ENCODE data around the gene SLC22A2. TPM values are rescaled to one million over a fixed set of nuclear protein-coding genes. Genes with fewer than 3 reads are reported as not detected.
"Not testable (repeated sequence)": the region's sequence is repeated elsewhere in the genome, so short reads cannot be mapped to it uniquely, and the experiment has no call there.

Gene SLC22A2
- not detected for total RNA-seq
- total RNA-seq (2013) = not detected

- Mint-ChIP-seq H3K27me3 (ENCODE audit: low read depth in 2 of 2) (peaks cover 17 to 45% of the 10 kb centered on the region in 2 donors), H3K9me3 (no peaks in the 10 kb centered on the region), H3K27ac (no peak within 1 kb of the TSS), H3K4me3 (no peak within 1 kb of the TSS), H3K4me1 (peaks cover 0 to 6% of the 10 kb centered on the region in 2 donors), H3K36me3 (no peaks in the 10 kb centered on the region)
- intact Hi-C loops (cut with micrococcal nuclease) = no loop called here
- no peaks in the 10 kb centered on the region for H3K9me3 ChIP-seq (ENCODE audit: control insufficient read depth, insufficient read depth, low read length)
- no peaks in the 10 kb centered on the region for H3K36me3 ChIP-seq (ENCODE audit: control insufficient read depth, insufficient read depth, low read length)
- 89% methylated on average over 43 of the region's 43 CpGs for WGBS (ENCODE audit: insufficient coverage)
- no peak within 1 kb of the TSS for H3K27ac ChIP-seq (ENCODE audit: low read length)
- no peaks in the 10 kb centered on the region for H3K27me3 ChIP-seq (ENCODE audit: control insufficient read depth, insufficient read depth, low read length)
- no peak within 1 kb of the TSS for H3K4me3 ChIP-seq (ENCODE audit: low read length)
- TF ChIP-seq CTCF (IDR thresholded peaks at IDR 0.05) = no peak
- ATAC-seq (no peak), DNase-seq (no peak)
- no peaks in the 10 kb centered on the region for H3K4me1 ChIP-seq (ENCODE audit: control insufficient read depth, insufficient read depth, low read length)
These were observed at the start of gene SLC22A2 for GRCh38 chr6:160258346-160259142. Gene SLC22A2, minus strand, starts transcription at chr6:160258821. Its CDS starts 64 bp downstream, at chr6:160258757.

- Histone ChIP-seq H3K4me1 (ENCODE audit: control insufficient read depth, insufficient read depth, low read length) (no peaks in the 10 kb centered on the region), H3K27ac (ENCODE audit: low read length) (no peak overlapping the region), H3K36me3 (ENCODE audit: control insufficient read depth, insufficient read depth, low read length) (no peaks in the 10 kb centered on the region), H3K4me3 (ENCODE audit: low read length) (no peak overlapping the region), H3K27me3 (ENCODE audit: control insufficient read depth, insufficient read depth, low read length) (no peaks in the 10 kb centered on the region), H3K9me3 (ENCODE audit: control insufficient read depth, insufficient read depth, low read length) (no peaks in the 10 kb centered on the region)
- intact Hi-C loops (cut with micrococcal nuclease) = no loop called here
- Mint-ChIP-seq H3K27me3 (ENCODE audit: low read depth in 2 of 2) (peaks cover 15 to 16% of the 10 kb centered on the region in 2 donors), H3K27ac (no peak overlapping the region), H3K36me3 (peaks cover 12% of the 10 kb centered on the region), H3K9me3 (peaks cover 3 to 4% of the 10 kb centered on the region in 2 donors), H3K4me3 (no peak overlapping the region), H3K4me1 (no peaks in the 10 kb centered on the region)
- DNase-seq = no peak
- TF ChIP-seq CTCF (IDR thresholded peaks at IDR 0.05) = no peak
- WGBS (ENCODE audit: insufficient coverage) = 62% methylated on average over 7 of the region's 7 CpGs
- ATAC-seq = no peak
These were observed 47.5 kb upstream of the SLC22A2 start for GRCh38 chr6:160305926-160306713.

DNA sequence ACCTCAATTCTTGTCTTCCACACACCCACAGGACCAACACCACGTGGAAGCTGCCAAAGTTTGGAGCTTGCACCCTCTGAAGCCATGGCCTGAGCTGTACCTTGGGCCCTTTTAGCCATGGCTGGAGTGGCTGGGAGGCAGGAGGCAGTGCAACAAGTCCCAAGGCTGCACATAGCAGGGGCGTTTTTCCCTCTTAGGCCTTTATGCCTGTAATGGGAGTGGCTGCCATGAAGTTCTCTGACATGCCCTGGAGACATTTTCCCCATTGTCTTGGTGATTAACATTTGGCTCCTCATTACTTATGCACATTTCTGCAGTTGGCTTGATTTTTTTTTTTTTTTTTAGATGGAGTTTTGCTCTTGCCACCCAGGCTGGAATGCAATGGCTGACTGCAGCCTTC lies 45.2 kb upstream of the SLC22A2 start:
- DNase-seq (no peak), ATAC-seq (no peak)
- H3K27me3 ChIP-seq (ENCODE audit: control insufficient read depth, insufficient read depth, low read length) = no peaks in the 10 kb centered on the region
- 39% methylated on average over 2 of the region's 2 CpGs for WGBS (ENCODE audit: insufficient coverage)
- Mint-ChIP-seq H3K36me3 (no peaks in the 10 kb centered on the region), H3K4me1 (peaks cover 0 to 7% of the 10 kb centered on the region in 2 donors), H3K4me3 (no peak overlapping the region), H3K9me3 (no peaks in the 10 kb centered on the region), H3K27me3 (ENCODE audit: low read depth in 2 of 2) (peaks cover 12 to 16% of the 10 kb centered on the region in 2 donors), H3K27ac (no peak overlapping the region)
- H3K4me3 ChIP-seq (ENCODE audit: low read length) = no peak overlapping the region
- no peaks in the 10 kb centered on the region for H3K36me3 ChIP-seq (ENCODE audit: control insufficient read depth, insufficient read depth, low read length)
- intact Hi-C loops (cut with micrococcal nuclease) = no loop called here
- H3K27ac ChIP-seq (ENCODE audit: low read length) = no peak overlapping the region
- no peak for TF ChIP-seq CTCF (IDR thresholded peaks at IDR 0.05)
- no peaks in the 10 kb centered on the region for H3K4me1 ChIP-seq (ENCODE audit: control insufficient read depth, insufficient read depth, low read length)
- no peaks in the 10 kb centered on the region for H3K9me3 ChIP-seq (ENCODE audit: control insufficient read depth, insufficient read depth, low read length)

GRCh38 chr6:160302431-160303082 lies 43.9 kb upstream of the SLC22A2 start:
- H3K4me1 ChIP-seq (ENCODE audit: control insufficient read depth, insufficient read depth, low read length); H3K9me3 Mint-ChIP-seq; H3K27ac Mint-ChIP-seq; H3K9me3 ChIP-seq (ENCODE audit: control insufficient read depth, insufficient read depth, low read length); intact Hi-C loops (cut with micrococcal nuclease); H3K4me3 Mint-ChIP-seq; H3K36me3 Mint-ChIP-seq; H3K27ac ChIP-seq (ENCODE audit: low read length); H3K4me3 ChIP-seq (ENCODE audit: low read length); ATAC-seq; H3K36me3 ChIP-seq (ENCODE audit: control insufficient read depth, insufficient read depth, low read length); H3K27me3 ChIP-seq (ENCODE audit: control insufficient read depth, insufficient read depth, low read length); DNase-seq: not testable (repeated sequence)
- 100% methylated on average over 1 of the region's 2 CpGs for WGBS (ENCODE audit: insufficient coverage)
- peaks cover 0 to 14% of the 10 kb centered on the region in 2 donors for H3K4me1 Mint-ChIP-seq
- peaks cover 12 to 16% of the 10 kb centered on the region in 2 donors for H3K27me3 Mint-ChIP-seq (ENCODE audit: low read depth in 2 of 2)
